UCSD-AML1 (cell line): Measurements from ENCODE around the gene TOP3A.
"Not testable (repeated sequence)": the region's sequence is repeated elsewhere in the genome, so short reads cannot be mapped to it uniquely, and the experiment has no call there.

ENCODE experiments used
- DNase-seq: peaks from one replicate; lab custom pipeline; 2025; ENCODE audit not compliant: unreplicated experiment; lab: John Stamatoyannopoulos, UW

The TOP3A gene

DNA sequence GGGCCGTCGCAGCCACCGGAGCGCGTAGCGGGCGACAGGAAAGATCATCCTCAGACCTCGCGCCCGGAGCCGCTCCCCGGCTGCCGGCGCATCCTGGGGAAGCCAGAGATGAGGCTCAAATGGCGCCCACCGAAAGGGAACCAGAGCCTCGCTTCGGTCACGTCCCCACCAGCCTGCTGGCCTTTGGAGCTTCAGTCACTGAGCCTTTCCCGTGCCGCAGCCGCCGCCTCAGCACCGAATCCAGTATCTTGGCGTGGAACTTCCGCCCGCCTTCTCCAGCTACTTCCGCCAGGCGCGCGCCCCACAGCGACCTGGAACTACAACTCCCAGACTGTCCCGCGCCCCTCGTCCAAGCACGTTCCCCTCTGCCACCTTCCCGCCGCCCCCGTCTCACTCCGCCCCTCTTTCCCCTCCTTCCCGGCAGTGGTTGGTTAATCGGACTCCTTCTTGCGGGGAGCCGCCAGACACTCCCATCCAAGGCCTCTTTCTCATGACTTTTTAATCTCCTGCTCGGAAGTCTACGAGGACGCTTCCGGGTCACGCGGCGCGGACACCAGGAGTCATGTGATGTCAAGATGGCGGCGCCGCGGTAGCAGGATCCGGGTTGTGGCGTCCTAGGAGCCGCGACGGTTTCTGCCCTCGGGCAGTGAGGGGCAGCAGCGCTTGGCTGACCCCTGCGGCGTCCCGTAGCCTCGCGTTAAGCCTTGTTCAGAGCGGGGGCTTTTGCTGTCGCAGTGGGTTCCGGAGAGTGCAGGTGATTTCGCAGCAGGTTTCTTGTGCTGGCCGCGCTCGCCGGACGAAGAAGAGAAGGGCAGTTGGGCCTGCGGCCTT, at the start of gene TOP3A, which contains the start of gene SMCR8:
TOP3A (minus strand) TSS at position 264 of the 831 bp plus-strand sequence; CDS start at position 48, 216 bp downstream.
SMCR8 (plus strand) TSS at position 563 of the 831 bp plus-strand sequence. CDS start 497 bp downstream, outside the sequence.
- DNase-seq: peak; percentile 97

- DNase-seq: no peak
Observed at GRCh38 chr17:18364166-18364565, 49.4 kb upstream of the TOP3A start.

DNA sequence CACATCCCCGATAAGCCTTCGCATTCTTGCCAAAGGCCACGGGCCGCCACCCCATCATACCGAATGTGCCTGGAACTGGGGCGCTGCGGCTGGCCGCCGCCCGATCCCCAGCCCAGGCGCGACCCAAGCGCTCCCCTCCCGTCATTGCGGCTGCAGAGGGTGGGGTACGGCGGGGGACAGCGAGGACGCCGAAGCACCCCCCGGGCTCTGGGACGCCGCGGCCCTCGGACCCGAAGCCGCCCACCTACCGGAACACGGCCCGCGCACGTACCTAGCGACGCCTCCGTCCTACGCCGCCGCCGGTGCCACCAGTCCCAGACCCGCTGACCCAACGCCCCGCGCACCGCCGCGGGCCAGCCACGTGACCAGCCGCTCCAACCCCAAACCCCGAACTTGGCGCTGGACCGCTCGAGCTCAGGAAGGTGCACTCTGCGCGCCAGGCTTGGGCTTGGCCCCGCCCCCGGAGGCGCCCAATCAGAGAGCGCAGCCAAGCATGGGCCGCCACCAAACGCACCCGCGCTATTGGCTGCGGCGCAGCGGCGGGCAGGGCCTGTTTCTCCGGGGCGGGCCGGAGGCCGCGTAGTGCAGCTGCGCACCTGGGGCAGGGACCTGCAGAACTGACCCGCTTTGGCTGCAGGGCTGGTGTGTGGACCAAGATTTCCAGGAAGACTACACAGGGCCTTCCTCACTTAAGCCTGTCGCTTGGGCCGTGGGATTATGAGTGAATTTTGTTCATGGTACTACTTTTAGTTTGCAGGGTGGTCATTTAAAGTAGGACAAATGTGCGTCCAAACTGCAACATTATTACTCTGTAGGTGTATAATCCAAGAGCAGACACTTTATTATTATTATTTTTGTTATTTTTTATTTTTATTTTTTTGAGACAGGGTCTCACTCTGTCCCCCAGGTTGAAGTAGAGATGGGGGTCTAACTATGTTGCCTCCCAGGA, 48.6 kb upstream of the TOP3A start, which contains the start of gene SHMT1:
SHMT1 (minus strand) TSS at position 450 of the 949 bp plus-strand sequence. CDS start 7,569 bp downstream, outside the sequence.
- DNase-seq: peak; percentile 90

- no peak for DNase-seq
Observed at GRCh38 chr17:18362698-18363100, 47.9 kb upstream of the TOP3A start.

GRCh38 chr17:18361837-18362697, 47.3 kb upstream of the TOP3A start:
- no peak for DNase-seq

GRCh38 chr17:18360518-18360917, 45.7 kb upstream of the TOP3A start:
- no peak for DNase-seq

DNA sequence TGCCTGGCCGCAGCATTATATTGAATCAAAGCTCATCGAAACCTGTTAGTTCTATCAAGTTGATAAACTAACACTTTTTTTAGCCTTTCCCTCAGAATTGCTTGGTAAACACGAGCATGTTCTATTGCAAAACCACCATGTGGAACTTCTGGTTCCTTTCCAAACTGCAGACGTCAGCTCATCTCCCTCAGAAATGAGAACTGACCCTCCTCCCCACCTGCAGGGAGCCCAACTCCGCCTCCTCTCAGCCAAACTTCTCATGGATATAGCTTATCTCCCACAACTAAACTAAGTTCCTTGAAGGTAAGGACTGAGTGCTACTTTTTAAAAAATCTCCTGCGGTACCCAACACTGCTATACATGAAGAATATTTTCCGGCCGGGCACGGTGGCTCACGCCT, 41.8 kb upstream of the TOP3A start:
- no peak for DNase-seq

DNA sequence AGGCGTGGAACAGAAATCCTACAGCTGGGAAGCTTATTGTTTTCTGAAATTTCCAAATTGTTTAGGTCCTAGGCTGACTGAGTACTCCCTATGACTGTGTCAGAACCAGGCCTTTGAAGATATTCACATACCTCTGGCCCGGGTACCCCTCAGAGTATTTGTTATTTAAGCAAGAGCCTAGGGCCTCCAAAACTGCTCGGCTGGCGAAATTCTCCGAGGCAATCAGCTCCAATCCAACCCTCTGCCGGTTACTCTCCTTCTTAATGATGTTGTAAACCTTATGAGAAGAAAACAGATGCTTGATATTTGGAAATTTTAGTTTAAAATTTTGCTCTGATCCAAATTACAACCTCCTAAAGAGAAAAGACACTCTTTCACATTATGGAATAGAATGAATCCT, 38.7 kb upstream of the TOP3A start:
- DNase-seq: no peak

DNA sequence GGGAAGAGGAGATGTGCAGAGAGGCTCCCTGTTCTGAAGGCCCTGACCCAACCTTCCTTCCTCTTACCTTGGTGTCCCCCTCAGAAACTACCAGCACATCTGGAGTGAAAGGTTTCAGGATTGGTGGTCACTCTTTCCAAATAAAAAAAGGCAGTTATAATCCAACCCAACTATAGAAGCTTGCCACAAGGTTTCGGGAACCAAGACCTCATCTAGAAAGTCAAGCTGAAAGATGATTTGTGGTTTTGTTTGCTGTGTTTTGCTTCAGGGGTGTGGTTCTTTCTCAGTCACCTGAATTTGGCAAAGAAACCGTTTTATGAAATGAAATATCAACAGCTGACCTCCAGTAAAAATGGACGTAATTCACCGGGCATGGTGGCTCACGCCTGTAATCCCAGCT, 29.2 kb upstream of the TOP3A start:
- DNase-seq: no peak

DNA sequence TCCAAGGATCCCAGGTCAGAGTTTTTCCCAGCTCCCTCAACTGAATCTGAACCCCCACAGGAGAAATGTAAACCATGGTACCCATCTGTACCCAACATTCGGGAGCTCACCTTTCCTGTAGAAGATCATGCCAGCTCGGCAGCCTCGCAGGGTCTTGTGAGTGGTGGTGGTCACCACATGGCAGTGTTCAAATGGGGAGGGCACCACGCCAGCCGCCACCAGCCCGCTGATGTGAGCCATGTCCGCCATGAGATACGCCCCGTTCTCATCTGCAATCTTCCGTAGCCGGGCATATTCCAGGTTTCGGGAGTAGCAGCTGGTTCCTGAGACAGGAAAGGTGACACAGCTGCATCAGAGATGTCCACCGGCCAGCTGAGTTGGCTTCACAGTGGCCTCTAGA, 25.1 kb upstream of the TOP3A start:
- no peak for DNase-seq

DNA sequence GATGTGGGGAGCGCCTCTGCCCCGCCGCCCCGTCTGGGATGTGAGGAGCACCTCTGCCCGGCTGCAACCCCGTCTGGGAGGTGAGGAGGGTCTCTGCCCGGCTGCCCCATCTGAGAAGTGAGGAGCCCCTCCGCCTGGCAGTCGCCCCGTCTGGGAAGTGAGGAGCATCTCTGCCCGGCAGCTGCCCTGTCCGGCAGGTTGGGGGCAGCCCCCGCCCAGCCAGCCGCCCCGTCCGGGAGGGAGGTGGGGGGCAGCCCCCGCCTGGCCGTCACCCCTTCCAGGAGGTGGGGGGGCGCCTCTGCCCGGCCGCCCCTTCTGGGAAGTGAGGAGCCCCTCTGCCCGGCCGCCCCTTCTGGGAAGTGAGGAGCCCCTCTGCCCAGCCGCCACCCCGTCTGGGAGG, 23.4 kb upstream of the TOP3A start:
- not testable (repeated sequence) for DNase-seq

DNA sequence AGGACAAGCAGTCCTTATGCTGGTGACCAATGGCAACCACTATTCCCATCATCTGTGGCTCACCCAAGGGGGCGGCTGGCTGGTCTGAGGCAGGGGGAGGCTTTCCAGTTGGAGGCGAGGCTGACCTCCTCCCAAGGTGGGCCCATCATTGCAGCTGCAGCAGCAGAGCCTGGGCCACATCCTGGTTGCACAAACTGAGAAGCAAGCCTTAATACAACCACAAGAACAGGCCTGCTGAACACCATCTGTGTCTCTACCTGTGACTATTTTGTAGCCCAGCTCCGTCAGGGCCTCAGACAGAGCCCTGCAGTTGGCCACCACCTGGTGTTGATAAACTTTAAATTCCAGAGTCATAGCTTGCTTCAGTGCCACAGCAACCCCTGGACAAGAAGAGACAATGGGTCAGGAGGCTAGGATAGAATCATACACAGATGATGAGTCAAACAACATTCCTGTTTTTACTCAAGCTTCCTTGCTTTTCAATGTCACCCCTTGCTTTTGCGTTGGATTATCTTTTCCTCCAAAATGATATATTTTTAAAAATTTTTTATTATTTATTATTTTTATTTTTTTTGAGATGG, 18.2 kb upstream of the TOP3A start:
- DNase-seq: no peak

- DNase-seq: no peak
Observed at GRCh38 chr17:18331879-18332278, 17.1 kb upstream of the TOP3A start.

DNA sequence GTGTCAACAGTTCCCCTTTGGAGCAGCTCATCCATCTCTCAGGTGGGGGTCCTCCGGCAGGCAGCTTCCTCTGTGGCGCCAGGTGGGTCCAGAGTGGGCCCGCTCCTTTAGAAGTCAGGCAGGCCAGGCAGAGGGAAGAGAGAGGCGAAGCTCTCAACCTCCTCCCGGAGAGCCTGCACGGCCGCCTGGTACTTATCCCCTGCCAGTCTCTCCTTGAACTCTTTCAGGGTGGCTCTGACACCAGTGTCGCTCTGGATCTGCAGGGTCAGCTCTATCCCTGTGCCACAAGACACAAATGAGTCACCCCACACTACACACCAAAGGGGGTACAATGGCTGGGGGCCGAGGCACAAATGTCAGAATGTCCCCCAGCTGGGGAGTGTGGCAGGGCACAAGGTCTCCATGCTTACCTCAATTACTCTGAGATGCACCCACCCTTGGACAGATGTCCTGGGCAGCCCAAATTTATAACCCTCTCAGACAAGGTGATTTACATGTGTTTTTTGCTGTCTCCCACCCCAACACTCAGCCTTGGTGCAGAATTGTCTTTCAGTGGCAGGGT, 13.9 kb upstream of the TOP3A start:
- DNase-seq: no peak

- no peak for DNase-seq
Observed at GRCh38 chr17:18327556-18327955, 12.8 kb upstream of the TOP3A start.

- DNase-seq: no peak
Observed at GRCh38 chr17:18327093-18327492, 12.3 kb upstream of the TOP3A start.

DNA sequence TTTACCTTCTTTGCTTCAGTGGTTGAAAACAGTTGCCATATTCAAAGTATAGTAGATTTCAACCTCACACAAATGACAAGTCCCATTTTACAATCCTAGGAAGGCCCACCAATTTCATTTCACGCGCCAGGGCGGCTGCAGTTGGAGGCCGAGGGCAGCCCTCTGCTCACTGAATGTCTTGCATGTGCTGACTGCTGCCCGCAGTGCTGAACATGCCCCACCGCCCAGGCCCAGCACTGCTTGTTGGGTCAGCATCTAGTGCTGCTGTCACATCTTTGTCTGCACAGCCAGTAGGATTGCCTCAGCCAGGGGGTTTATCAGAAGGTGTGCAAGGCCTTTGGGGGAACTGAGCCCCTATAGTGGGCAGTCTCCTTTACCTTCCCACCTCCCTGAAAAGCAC, 11.8 kb upstream of the TOP3A start:
- DNase-seq: no peak

DNA sequence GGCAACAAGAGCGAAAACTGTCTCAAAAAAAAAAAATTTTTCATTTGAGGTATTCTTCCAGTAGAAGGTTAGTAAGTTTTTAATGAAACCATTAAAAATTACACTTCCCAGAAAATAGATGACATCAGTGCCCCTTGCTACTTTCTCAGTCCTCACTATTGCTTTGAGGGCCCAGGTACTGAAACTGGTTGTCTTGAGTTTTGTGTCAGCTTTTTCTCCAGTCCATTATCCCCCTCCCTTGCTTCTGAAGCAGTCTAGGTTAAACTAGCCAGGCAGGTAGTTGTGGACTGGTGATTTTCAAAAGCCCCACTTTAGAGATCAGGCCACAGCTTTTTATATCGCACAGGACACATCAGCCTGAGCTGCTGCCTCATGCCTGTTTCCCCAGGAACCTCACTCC, 11.2 kb upstream of the TOP3A start:
- no peak for DNase-seq

DNA sequence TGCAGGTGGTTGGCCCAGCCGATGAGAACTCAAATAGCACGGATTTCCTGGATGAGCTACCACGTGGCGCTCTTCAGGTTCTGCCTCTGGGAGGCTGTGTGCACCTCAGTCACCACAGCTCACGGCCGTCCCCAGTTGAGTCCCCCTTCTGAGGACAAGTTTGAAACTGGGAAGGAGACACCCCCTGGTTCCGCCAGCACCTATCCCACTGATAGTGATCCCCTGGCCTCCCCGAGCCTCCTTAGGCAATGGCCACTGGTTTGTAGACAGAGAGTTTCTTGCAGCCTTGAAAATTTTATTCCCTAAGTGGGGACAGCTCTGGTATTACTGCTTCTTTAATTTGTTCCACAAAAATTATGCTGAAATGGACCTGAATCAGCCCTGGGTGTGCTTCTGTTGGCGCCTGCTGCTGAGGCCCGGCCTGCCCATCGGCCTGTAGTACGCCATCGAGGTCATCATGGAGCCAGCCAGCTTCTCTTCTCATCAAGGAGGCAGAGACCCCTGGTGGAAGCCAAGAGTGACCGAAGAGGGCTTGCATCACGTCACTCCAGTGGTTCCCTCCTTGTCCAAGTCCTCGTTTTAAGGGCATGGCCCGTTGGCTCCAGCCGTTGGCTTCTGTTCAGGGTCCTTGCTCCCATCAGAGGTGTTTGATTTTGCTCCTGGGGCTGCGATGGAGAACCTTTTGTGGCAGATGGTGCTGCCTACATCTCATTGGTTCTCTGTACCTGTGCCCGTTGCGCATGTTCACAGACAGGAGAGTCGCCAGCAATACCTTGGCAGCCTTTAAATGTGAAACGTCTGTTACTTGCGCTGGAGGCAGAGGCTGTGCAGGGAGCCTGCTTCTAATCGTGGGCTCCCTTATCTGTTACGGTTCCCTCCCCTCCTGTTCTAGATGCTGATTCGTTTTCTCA, 9.6 kb upstream of the TOP3A start:
- no peak for DNase-seq
